ENCODE measurements around the gene TRMT10B. TPM values are rescaled to one million over a fixed set of nuclear protein-coding genes. Genes with fewer than 3 reads are reported as not detected.

The TRMT10B gene
- total and polyA plus RNA-seq, 2 of the 13 experiments (the other 11 are each of a cell fraction or from before 2014, with no cell fraction given): 3.1 to 3.9 TPM

DNA sequence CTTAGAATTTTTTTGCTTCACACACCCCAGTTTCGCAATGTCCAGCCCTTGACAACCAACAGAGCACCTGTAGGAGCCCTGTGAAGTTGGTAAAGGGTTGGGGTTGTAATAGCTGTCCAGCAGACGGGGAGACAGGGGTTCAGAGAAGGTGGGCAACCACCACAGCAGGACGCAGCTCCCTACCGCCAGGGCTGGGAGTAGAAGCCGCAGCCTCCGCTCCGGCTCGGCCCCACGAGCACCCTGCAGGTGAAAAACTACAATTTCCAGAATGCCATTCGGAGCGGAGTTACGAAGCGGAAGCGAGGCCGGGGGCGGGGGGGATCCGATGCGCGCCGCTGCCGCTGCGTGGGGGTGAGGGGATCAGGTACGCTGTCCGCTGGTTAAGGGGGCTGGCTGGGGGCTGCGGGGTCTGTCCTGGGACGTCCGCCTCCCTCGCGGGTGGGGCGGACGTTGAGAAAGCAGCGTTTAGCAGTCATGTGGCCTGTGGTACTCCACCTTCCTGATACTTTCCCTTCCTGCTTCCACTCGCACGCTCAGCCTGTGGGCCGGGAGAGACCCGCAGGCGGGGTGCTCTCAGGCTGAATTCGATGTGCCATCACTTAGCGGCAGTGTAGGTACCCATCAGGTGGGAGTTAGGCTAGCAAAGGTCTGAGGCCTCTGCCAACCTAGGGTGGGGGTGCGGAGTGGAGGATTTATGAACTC, at the start of gene TRMT10B (continued):
- no peak for TF ChIP-seq ZNF33B (CRISPR knock-in tag; IDR thresholded peaks at IDR 0.05)
- no peak for TF ChIP-seq ZNF614 (CRISPR knock-in tag; IDR thresholded peaks at IDR 0.05; ENCODE audit: borderline replicate concordance)
- TF ChIP-seq FOXP4 (CRISPR knock-in tag; IDR thresholded peaks at IDR 0.05): no peak
- no peak for TF ChIP-seq ZNF839 (CRISPR knock-in tag; IDR thresholded peaks at IDR 0.05; ENCODE audit: borderline replicate concordance)
- TF ChIP-seq ZNF225 (CRISPR knock-in tag; IDR thresholded peaks at IDR 0.05): no peak
- 0 out of 2 replicates have a peak, but pooled peaks have one; percentile 64 for TF ChIP-seq ZNF333 (CRISPR knock-in tag; IDR thresholded peaks at IDR 0.05; ENCODE audit: borderline replicate concordance)
- no peak for TF ChIP-seq TAF15 (IDR thresholded peaks at IDR 0.05; ENCODE audit: low read depth, low read length, poor library complexity, severe bottlenecking)
- peak; percentile 62; the same call in 1 of the 2 replicates for TF ChIP-seq KMT2A (CRISPR knock-in tag; IDR thresholded peaks at IDR 0.05)
- no peak for TF ChIP-seq ZNF704 (CRISPR knock-in tag; IDR thresholded peaks at IDR 0.05; ENCODE audit: borderline replicate concordance)
- TF ChIP-seq ZNF18 (CRISPR knock-in tag; IDR thresholded peaks at IDR 0.05; ENCODE audit: insufficient replicate concordance): no peak
- TF ChIP-seq TBL1XR1 (IDR thresholded peaks at IDR 0.05; ENCODE audit: borderline replicate concordance, low read length, partially characterized antibody): no peak
- TF ChIP-seq GTF3A (CRISPR knock-in tag; conservative IDR thresholded peaks at IDR 0.05): no peak
- no peak for TF ChIP-seq KLF16 (CRISPR knock-in tag; IDR thresholded peaks at IDR 0.05)
- TF ChIP-seq REPIN1 (CRISPR knock-in tag; IDR thresholded peaks at IDR 0.05; ENCODE audit: borderline replicate concordance, low read depth): no peak
- no peak for TF ChIP-seq ZNF354B (CRISPR knock-in tag; IDR thresholded peaks at IDR 0.05)
- TF ChIP-seq, protein P1, sequence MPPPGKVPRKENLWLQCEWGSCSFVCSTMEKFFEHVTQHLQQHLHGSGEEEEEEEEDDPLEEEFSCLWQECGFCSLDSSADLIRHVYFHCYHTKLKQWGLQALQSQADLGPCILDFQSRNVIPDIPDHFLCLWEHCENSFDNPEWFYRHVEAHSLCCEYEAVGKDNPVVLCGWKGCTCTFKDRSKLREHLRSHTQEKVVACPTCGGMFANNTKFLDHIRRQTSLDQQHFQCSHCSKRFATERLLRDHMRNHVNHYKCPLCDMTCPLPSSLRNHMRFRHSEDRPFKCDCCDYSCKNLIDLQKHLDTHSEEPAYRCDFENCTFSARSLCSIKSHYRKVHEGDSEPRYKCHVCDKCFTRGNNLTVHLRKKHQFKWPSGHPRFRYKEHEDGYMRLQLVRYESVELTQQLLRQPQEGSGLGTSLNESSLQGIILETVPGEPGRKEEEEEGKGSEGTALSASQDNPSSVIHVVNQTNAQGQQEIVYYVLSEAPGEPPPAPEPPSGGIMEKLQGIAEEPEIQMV (CRISPR knock-in tag; IDR thresholded peaks at IDR 0.05; ENCODE audit: low read depth): no peak
- no peak for TF ChIP-seq GRHL1 (CRISPR knock-in tag; conservative IDR thresholded peaks at IDR 0.05)
- TF ChIP-seq ZNF761 (CRISPR knock-in tag; conservative IDR thresholded peaks at IDR 0.05): no peak
